Hair follicle dermal papilla cell (primary cell): ENCODE measurements around the gene IP6K2. TPM values are rescaled to one million over a fixed set of nuclear protein-coding genes. Genes with fewer than 3 reads are reported as not detected.

Experiments used
- small RNA-seq: library from RNA; depleted of rRNA; stranded (forward); fragments of <200 nt; gene quantifications from one replicate; pipeline ENCODE3, GENCODE V24; 2012
- total RNA-seq: library from RNA; depleted of rRNA; stranded (reverse); fragments of >200 nt; gene quantifications from 2 replicates; pipeline ENCODE4 v1.2.3, GENCODE V29; 2012

The IP6K2 gene
- 38.5 and 43.7 TPM in 2 replicates for total RNA-seq

DNA sequence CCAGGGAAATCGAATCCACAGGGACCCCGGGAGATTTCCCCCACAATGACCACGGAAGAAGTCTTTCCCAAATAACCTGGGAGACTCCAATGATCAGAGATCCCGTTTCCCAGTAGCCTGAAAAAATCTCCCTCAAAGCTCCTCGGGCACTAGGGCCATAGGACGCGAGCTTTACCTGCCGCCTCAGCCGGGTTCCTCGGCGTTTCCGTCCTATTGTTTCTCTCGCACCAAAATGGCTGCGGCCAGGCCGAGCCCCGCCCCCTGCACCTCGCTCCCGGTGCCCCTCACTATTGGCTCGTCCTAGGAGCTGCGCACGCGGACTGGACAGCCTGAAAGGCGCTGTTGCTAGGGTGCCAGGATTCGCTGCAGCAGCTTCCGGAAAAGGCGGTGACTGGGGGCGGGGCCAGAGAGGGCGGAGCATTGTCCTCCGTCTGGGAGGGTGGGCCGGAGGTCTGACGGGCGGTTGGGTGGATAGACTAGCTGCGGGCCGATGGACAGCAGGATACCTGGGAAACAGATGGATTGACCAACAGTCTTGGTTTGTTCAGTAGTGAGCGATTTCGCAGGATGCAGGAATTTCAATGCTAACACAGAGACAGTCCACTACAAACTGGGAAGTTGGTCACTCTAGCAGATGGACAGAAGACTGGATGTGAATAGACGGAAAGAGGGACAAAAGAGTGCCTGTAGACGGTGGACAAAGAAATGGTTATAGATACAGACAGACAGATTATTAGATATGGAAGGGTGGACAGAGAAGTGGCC, at the start of gene IP6K2:
TSS of gene IP6K2 (minus strand) at position 240 of the 765 bp plus-strand sequence. CDS start 21,930 bp downstream, outside the sequence.

DNA sequence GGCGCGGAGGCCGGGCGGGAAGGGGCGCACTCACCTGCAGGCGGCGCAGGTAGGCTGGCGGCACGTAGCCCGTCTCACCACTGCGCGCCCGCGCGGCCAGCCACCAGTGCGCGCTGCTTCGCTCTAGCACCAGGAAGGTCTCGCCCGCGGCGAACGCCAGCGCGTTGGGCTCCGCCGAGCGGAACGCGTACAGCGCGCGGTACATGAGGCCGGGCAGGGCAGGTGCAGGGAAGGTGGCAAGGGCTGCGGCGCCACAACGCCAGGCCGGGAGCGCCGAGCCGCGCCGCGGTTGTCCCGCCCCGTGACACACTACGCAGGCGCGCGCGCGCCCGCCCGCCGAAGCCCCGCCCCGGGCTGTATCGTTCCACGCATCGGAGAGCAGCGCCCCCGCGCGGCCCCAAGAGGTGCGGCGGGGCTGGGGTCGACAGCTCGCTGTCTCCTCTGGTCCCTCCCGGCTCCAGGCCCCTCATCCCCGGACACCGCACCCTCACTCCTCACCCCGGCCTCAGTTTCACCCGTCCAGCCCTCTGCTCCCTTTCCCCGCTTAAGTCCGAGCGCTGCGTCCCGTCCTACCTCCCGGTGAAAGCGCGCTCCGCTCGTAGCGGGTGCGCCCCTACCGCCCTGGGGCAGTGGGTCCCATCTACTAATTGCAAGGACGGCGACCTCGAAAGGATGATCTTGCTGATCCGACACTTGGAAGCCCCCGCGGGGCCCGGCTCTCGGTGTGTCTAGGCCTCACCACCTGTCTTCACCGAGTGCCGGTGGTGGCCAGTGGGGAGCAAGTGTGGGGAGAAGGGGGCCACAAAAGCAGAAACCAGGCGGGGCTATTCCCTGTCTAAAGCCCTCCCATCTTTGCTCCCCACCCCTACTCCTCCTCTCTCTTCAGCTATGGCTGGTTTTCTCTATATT, 31.2 kb downstream of the IP6K2 start, which contains the start of gene NCKIPSD:
TSS of gene NCKIPSD (minus strand) at position 313 of the 909 bp plus-strand sequence. CDS start at position 205, 108 bp downstream.

GRCh38 chr3:48662753-48663488, 54.1 kb downstream of the IP6K2 start, which contains the start of gene CELSR3:
Gene CELSR3 (minus strand): TSS chr3:48662886. CDS start chr3:48662634, 252 bp downstream.

Small RNA genes within 50 kb of the gene (small RNA-seq; reads per million reads assigned to genes)
- not detected for gene AC141002.1

Other genes with a start within 250 kb of the IP6K2 start
- gene SHISA5, start 213.0 kb downstream of the IP6K2 start, total RNA-seq, result 116 TPM in 2 replicates
- 12.8 and 15.7 TPM in 2 replicates for gene PFKFB4, start 160.4 kb downstream of the IP6K2 start, total RNA-seq
- gene UCN2, start 153.4 kb downstream of the IP6K2 start, total RNA-seq, result 2.6 and 2.9 TPM in 2 replicates
- gene COL7A1, start 121.9 kb downstream of the IP6K2 start, total RNA-seq, result 57.8 and 66.9 TPM in 2 replicates
- gene UQCRC1, start 107.6 kb downstream of the IP6K2 start, total RNA-seq, result 311 and 364 TPM in 2 replicates
- gene TMEM89, start 95.5 kb downstream of the IP6K2 start, total RNA-seq, result not detected in 2 replicates
- gene SLC26A6, start 81.8 kb downstream of the IP6K2 start, total RNA-seq, result 25.3 and 35.4 TPM in 2 replicates
- 1.3 and 1.6 TPM in 2 replicates for gene CELSR3, start 54.3 kb downstream of the IP6K2 start, total RNA-seq
- gene NCKIPSD, start 31.3 kb downstream of the IP6K2 start, total RNA-seq, result 20.2 and 21.1 TPM in 2 replicates
- 36.8 and 43.3 TPM in 2 replicates for gene PRKAR2A, start 130.7 kb upstream of the IP6K2 start, total RNA-seq
- 18.3 and 20.3 TPM in 2 replicates for gene SLC25A20, start 181.7 kb upstream of the IP6K2 start, total RNA-seq
- 66.3 and 78.5 TPM in 2 replicates for gene ARIH2, start 201.6 kb upstream of the IP6K2 start, total RNA-seq